Activated CD4-positive, alpha-beta T cell treated with anti-CD3 and anti-CD28 coated beads, Interleukin-2, amount 10 ng/mL, durations not matched to agents 7 days and 5 days (primary cell): ENCODE results near the gene SLC8A1. TPM values are rescaled to one million over a fixed set of nuclear protein-coding genes. Genes with fewer than 3 reads are reported as not detected.

Experiments
- CTCF ChIA-PET: fragments of 350-600 bp; sonication (Branson Sonifier 250); formaldehyde crosslinking; loops from one replicate; lab custom pipeline; 2021; ENCODE audit warnings: antibody characterized with exemption; lab: Charles Lee
- POLR2A ChIA-PET: fragments of 350-600 bp; sonication (Branson Sonifier 250); formaldehyde crosslinking; loops from one replicate; lab custom pipeline; 2021; ENCODE audit warnings: antibody characterized with exemption; lab: Charles Lee
- DNase-seq: peaks from one replicate; pipeline ENCODE4 v3.0.0-alpha.2; 2020
- H3K27ac Mint-ChIP-seq: one replicate; pipeline ENCODE4 v1.8.0; 2021; ENCODE audit warnings: mild to moderate bottlenecking, moderate library complexity, mixed read lengths
- H3K27me3 Mint-ChIP-seq: one replicate; pipeline ENCODE4 v1.8.0; 2021; ENCODE audit warnings: mixed read lengths
- H3K36me3 Mint-ChIP-seq: one replicate; pipeline ENCODE4 v1.8.0; 2021; ENCODE audit warnings: low read depth, mixed read lengths
- H3K4me1 Mint-ChIP-seq: one replicate; pipeline ENCODE4 v1.8.0; 2021; ENCODE audit warnings: mixed read lengths
- H3K4me3 Mint-ChIP-seq: one replicate; pipeline ENCODE4 v1.8.0; 2021; ENCODE audit warnings: mild to moderate bottlenecking, moderate library complexity, mixed read lengths
- H3K9me3 Mint-ChIP-seq: one replicate; pipeline ENCODE4 v1.8.0; 2021; ENCODE audit warnings: mixed read lengths
- total RNA-seq, 2 experiments: library from RNA; stranded (reverse); gene quantifications; one replicate each; pipeline ENCODE4 v1.2.3, GENCODE V29; 2021

SLC8A1 gene
- total RNA-seq, 2 experiments from 2014 or later = 0.50 to 0.56 TPM

DNA sequence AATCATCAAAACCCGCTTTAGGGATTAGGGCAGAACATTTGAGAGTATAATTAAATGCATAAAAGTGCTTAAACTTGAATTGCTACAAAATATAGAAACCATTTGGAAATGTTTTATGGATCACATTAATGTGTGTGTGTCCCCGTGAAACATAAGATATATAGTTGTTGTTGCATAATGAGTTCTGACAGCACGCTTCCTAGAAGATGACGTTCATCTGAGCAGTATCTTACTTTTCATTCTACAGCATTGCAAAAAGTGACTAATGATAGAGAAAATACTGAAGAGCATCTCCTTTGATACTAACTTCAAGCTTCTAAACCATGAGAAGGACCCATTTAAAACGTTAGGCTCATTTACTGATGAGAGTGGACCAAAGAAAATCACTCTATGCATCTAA is 63.7 kb downstream of the SLC8A1 start:
- ChIA-PET CTCF (no interaction called here), POLR2A (no interaction called here)
- no peak overlapping the region for H3K4me3 Mint-ChIP-seq
- H3K36me3 Mint-ChIP-seq = no peaks in the 10 kb centered on the region
- no peaks in the 10 kb centered on the region for H3K9me3 Mint-ChIP-seq
- peaks cover 4% of the 10 kb centered on the region for H3K27me3 Mint-ChIP-seq
- DNase-seq = no peak
- H3K27ac Mint-ChIP-seq = no peak overlapping the region
- no peaks in the 10 kb centered on the region for H3K4me1 Mint-ChIP-seq

DNA sequence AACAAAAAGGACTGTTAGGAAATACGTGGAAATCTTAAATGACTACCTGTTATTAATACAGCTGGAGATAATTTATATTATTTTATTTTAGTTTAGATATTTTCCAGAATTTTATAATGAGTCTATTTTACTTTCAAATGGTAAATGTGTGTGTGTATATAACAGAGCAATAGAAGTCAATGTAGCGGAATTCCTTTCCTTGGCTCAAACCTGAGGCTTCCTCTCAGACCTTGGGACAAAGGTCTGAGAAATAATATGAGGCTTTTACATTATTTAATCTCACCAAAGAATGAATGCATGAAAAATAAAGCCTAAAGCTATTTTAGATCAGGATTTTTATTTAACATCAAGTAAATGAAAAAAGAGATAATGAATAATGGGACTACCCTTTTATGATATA is 65.7 kb downstream of the SLC8A1 start:
- Mint-ChIP-seq H3K27me3 (no peaks in the 10 kb centered on the region), H3K9me3 (peaks cover 6% of the 10 kb centered on the region), H3K4me1 (no peaks in the 10 kb centered on the region), H3K36me3 (no peaks in the 10 kb centered on the region), H3K27ac (no peak overlapping the region), H3K4me3 (no peak overlapping the region)
- ChIA-PET POLR2A (no interaction called here), CTCF (no interaction called here)
- DNase-seq = no peak

GRCh38 chr2:40384714-40385113 is 67.2 kb downstream of the SLC8A1 start:
- peaks cover 10% of the 10 kb centered on the region for H3K9me3 Mint-ChIP-seq

DNA sequence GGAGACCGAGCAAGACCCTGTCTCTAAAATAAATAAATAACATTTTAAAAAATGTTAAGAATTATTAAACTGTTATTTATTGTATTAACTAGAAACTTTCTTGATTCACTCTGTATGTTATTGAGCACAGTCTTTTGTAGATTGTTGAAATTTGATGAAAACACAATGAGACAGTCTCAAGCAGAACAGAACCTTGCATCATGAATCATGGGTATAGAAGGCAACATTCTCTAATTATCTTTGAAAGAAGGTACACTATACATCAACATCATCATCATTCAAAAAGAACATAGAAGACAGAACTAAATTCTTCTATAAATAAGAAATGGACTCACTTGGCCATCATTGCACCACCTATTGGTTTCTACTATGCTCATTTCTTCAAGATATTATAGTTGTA is 67.7 kb downstream of the SLC8A1 start:
- ChIA-PET POLR2A (no interaction called here), CTCF (no interaction called here)
- no peaks in the 10 kb centered on the region for H3K27me3 Mint-ChIP-seq
- H3K4me1 Mint-ChIP-seq = no peaks in the 10 kb centered on the region
- H3K9me3 Mint-ChIP-seq = peaks cover 10% of the 10 kb centered on the region
- no peaks in the 10 kb centered on the region for H3K36me3 Mint-ChIP-seq
- no peak overlapping the region for H3K27ac Mint-ChIP-seq
- no peak for DNase-seq
- no peak overlapping the region for H3K4me3 Mint-ChIP-seq

More at GRCh38 chr2:40384714-40385113, 67.2 kb downstream of the SLC8A1 start:
- H3K36me3 Mint-ChIP-seq = no peaks in the 10 kb centered on the region
- no peak overlapping the region for H3K4me3 Mint-ChIP-seq
- H3K27ac Mint-ChIP-seq = no peak overlapping the region
- no peak for DNase-seq
- no peaks in the 10 kb centered on the region for H3K4me1 Mint-ChIP-seq
- no peaks in the 10 kb centered on the region for H3K27me3 Mint-ChIP-seq
- POLR2A ChIA-PET = no interaction called here
- CTCF ChIA-PET = no interaction called here

- POLR2A ChIA-PET = no interaction called here
- Mint-ChIP-seq H3K9me3 (peaks cover 10% of the 10 kb centered on the region), H3K27ac (no peak overlapping the region), H3K27me3 (no peaks in the 10 kb centered on the region), H3K36me3 (no peaks in the 10 kb centered on the region), H3K4me3 (no peak overlapping the region), H3K4me1 (no peaks in the 10 kb centered on the region)
- CTCF ChIA-PET = no interaction called here
- DNase-seq = no peak
Observed at GRCh38 chr2:40380721-40381120, 71.2 kb downstream of the SLC8A1 start.

DNA sequence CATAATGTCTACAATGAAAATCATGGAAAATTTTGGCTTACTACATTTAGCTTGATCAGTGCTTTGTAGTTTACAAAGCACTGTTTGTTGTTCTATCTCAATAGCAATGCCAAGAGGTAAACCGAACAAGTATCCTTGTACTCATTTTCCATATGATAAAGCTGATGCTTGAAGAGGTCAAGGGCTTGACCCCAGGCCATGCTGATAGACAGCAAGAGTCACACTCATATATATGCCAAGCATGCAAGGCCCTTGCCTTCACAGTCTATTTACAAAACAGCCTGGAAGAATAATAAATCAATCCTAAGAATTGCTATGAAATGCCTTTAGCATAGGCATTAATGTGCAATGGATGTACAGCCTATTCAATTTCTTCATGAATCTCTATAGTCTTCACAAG is 71.8 kb downstream of the SLC8A1 start:
- H3K27me3 Mint-ChIP-seq = no peaks in the 10 kb centered on the region
- H3K9me3 Mint-ChIP-seq = peaks cover 10% of the 10 kb centered on the region
- ChIA-PET CTCF (no interaction called here), POLR2A (no interaction called here)
- no peak overlapping the region for H3K4me3 Mint-ChIP-seq
- no peak overlapping the region for H3K27ac Mint-ChIP-seq
- H3K4me1 Mint-ChIP-seq = no peaks in the 10 kb centered on the region
- no peak for DNase-seq
- no peaks in the 10 kb centered on the region for H3K36me3 Mint-ChIP-seq

GRCh38 chr2:40374543-40375240 is 77.2 kb downstream of the SLC8A1 start:
- Mint-ChIP-seq H3K9me3 (no peaks in the 10 kb centered on the region), H3K27ac (no peak overlapping the region), H3K4me3 (no peak overlapping the region), H3K36me3 (no peaks in the 10 kb centered on the region), H3K4me1 (no peaks in the 10 kb centered on the region), H3K27me3 (no peaks in the 10 kb centered on the region)
- CTCF ChIA-PET = no interaction called here
- no peak for DNase-seq
- POLR2A ChIA-PET = interaction anchor here (0.7 kb wide), 1 partner anchor 1528 kb away, joined by 3 read pairs; no protein-coding TSS in a partner anchor

DNA sequence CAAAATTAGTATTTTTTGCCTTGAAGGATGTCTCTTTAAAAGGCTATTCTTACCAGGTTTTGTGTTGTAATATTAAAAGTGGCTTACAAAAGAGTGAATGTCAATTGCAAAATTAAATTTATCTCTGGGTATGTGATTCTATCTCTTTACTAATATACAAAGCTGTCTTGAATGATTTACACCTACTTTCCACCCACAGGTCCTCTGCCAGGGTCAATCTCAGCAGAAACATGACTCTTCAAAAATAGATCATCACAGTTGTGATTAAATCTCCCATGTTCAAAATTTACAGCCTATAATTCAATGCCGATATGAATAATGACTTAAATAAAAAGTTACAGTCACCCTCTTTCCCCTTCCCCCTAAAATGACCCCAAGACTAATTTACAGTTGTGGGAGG is 78.8 kb downstream of the SLC8A1 start:
- Mint-ChIP-seq H3K4me3 (no peak overlapping the region), H3K4me1 (no peaks in the 10 kb centered on the region), H3K27ac (no peak overlapping the region), H3K36me3 (no peaks in the 10 kb centered on the region), H3K9me3 (no peaks in the 10 kb centered on the region), H3K27me3 (no peaks in the 10 kb centered on the region)
- no peak for DNase-seq
- ChIA-PET CTCF (no interaction called here), POLR2A (no interaction called here)

- Mint-ChIP-seq H3K27ac (no peak overlapping the region), H3K27me3 (no peaks in the 10 kb centered on the region), H3K36me3 (no peaks in the 10 kb centered on the region), H3K4me3 (no peak overlapping the region), H3K4me1 (no peaks in the 10 kb centered on the region), H3K9me3 (no peaks in the 10 kb centered on the region)
- no peak for DNase-seq
- ChIA-PET CTCF (no interaction called here), POLR2A (no interaction called here)
Observed at GRCh38 chr2:40372283-40372985, 79.5 kb downstream of the SLC8A1 start.

GRCh38 chr2:40371525-40372282 is 80.2 kb downstream of the SLC8A1 start:
- no peak for DNase-seq
- Mint-ChIP-seq H3K27ac (no peak overlapping the region), H3K27me3 (no peaks in the 10 kb centered on the region), H3K36me3 (no peaks in the 10 kb centered on the region), H3K9me3 (no peaks in the 10 kb centered on the region), H3K4me1 (no peaks in the 10 kb centered on the region), H3K4me3 (no peak overlapping the region)
- ChIA-PET POLR2A (no interaction called here), CTCF (no interaction called here)

- H3K4me1 Mint-ChIP-seq = peaks cover under 1% of the 10 kb centered on the region
- no peak overlapping the region for H3K4me3 Mint-ChIP-seq
- no peaks in the 10 kb centered on the region for H3K9me3 Mint-ChIP-seq
- CTCF ChIA-PET = no interaction called here
- DNase-seq = no peak
- H3K36me3 Mint-ChIP-seq = no peaks in the 10 kb centered on the region
- POLR2A ChIA-PET = no interaction called here
- H3K27me3 Mint-ChIP-seq = no peaks in the 10 kb centered on the region
- H3K27ac Mint-ChIP-seq = no peak overlapping the region
Observed at GRCh38 chr2:40370007-40370395, 81.9 kb downstream of the SLC8A1 start.

GRCh38 chr2:40369267-40370006 is 82.5 kb downstream of the SLC8A1 start:
- DNase-seq = no peak
- H3K9me3 Mint-ChIP-seq = no peaks in the 10 kb centered on the region
- no peaks in the 10 kb centered on the region for H3K36me3 Mint-ChIP-seq
- ChIA-PET CTCF (no interaction called here), POLR2A (no interaction called here)
- H3K27me3 Mint-ChIP-seq = no peaks in the 10 kb centered on the region
- no peak overlapping the region for H3K27ac Mint-ChIP-seq
- H3K4me1 Mint-ChIP-seq = peaks cover 6% of the 10 kb centered on the region
- no peak overlapping the region for H3K4me3 Mint-ChIP-seq

- no peaks in the 10 kb centered on the region for H3K36me3 Mint-ChIP-seq
- POLR2A ChIA-PET = no interaction called here
- DNase-seq = no peak
- peaks cover 7% of the 10 kb centered on the region for H3K4me1 Mint-ChIP-seq
- CTCF ChIA-PET = no interaction called here
- no peak overlapping the region for H3K4me3 Mint-ChIP-seq
- no peaks in the 10 kb centered on the region for H3K9me3 Mint-ChIP-seq
- no peak overlapping the region for H3K27ac Mint-ChIP-seq
- peaks cover 2% of the 10 kb centered on the region for H3K27me3 Mint-ChIP-seq
Observed at GRCh38 chr2:40367652-40368051, 84.2 kb downstream of the SLC8A1 start.
